Measurements from ENCODE around the gene STK16.

STK16 gene

GRCh38 chr2:219251656-219252055 lies 6.4 kb downstream of the STK16 start:
- Histone ChIP-seq H3K79me2 (ENCODE audit: low read length) (peaks cover 26% of the 10 kb centered on the region), H3K9ac (ENCODE audit: low read length) (no peak overlapping the region), H3K4me2 (ENCODE audit: low read length) (peak overlapping the region; percentile 77; the same call in 1 of the 2 replicates), H3K9me3 (ENCODE audit: insufficient read depth, low read length) (no peaks in the 10 kb centered on the region), H3K27ac (ENCODE audit: low read length) (no peak overlapping the region), H2AFZ (ENCODE audit: low read depth, low read length) (no peak overlapping the region), H3K4me1 (ENCODE audit: low read length) (peaks cover 40% of the 10 kb centered on the region), H4K20me1 (ENCODE audit: insufficient read depth, low read length) (no peaks in the 10 kb centered on the region), H3K4me3 (ENCODE audit: low read length) (no peak overlapping the region), H3K27me3 (ENCODE audit: low read depth, low read length) (no peaks in the 10 kb centered on the region; the same call in 1 of the 2 replicates), H3K36me3 (replicated peaks; ENCODE audit: low read depth, low read length) (peaks cover 18% of the 10 kb centered on the region)
- no peak for TF ChIP-seq EZH2phosphoT487 (IDR thresholded peaks at IDR 0.05; ENCODE audit: low read depth)
- TF ChIP-seq, protein P1, sequence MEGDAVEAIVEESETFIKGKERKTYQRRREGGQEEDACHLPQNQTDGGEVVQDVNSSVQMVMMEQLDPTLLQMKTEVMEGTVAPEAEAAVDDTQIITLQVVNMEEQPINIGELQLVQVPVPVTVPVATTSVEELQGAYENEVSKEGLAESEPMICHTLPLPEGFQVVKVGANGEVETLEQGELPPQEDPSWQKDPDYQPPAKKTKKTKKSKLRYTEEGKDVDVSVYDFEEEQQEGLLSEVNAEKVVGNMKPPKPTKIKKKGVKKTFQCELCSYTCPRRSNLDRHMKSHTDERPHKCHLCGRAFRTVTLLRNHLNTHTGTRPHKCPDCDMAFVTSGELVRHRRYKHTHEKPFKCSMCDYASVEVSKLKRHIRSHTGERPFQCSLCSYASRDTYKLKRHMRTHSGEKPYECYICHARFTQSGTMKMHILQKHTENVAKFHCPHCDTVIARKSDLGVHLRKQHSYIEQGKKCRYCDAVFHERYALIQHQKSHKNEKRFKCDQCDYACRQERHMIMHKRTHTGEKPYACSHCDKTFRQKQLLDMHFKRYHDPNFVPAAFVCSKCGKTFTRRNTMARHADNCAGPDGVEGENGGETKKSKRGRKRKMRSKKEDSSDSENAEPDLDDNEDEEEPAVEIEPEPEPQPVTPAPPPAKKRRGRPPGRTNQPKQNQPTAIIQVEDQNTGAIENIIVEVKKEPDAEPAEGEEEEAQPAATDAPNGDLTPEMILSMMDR (IDR thresholded peaks at IDR 0.05; ENCODE audit: low read depth, low read length), result no peak

DNA sequence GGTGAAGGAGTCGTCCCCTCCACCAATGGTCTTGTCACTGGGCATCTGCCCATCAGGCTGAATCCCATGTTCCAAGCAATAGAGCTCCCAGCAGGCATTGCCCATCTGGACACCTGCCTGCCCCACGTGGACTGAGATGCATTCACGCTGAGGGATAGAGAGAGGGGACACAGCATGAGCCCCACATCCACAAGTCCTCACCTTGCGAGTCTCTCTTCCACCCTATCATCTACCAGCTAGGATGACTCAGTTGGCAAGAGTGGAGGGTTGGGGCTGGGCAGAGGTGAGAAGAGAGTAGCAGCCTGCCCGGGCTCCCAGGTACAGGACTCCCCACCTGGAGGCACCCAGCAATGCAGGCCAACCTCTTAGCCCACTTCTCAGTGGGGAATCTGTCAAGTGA lies 6.8 kb downstream of the STK16 start:
- Histone ChIP-seq H3K36me3 (replicated peaks; ENCODE audit: low read depth, low read length) (peaks cover 18% of the 10 kb centered on the region), H3K9me3 (ENCODE audit: insufficient read depth, low read length) (no peaks in the 10 kb centered on the region), H3K9ac (ENCODE audit: low read length) (peak overlapping the region; percentile 94), H3K4me3 (ENCODE audit: low read length) (peak overlapping the region; percentile 96), H3K4me1 (ENCODE audit: low read length) (peaks cover 40% of the 10 kb centered on the region), H4K20me1 (ENCODE audit: insufficient read depth, low read length) (no peaks in the 10 kb centered on the region), H2AFZ (ENCODE audit: low read depth, low read length) (no peak overlapping the region), H3K27ac (ENCODE audit: low read length) (no peak overlapping the region), H3K27me3 (ENCODE audit: low read depth, low read length) (no peaks in the 10 kb centered on the region; the same call in 1 of the 2 replicates), H3K4me2 (ENCODE audit: low read length) (peak overlapping the region; percentile 77), H3K79me2 (ENCODE audit: low read length) (peaks cover 26% of the 10 kb centered on the region)
- TF ChIP-seq, protein P1 (IDR thresholded peaks at IDR 0.05; ENCODE audit: low read depth, low read length), result no peak
- TF ChIP-seq EZH2phosphoT487 (IDR thresholded peaks at IDR 0.05; ENCODE audit: low read depth), result no peak

DNA sequence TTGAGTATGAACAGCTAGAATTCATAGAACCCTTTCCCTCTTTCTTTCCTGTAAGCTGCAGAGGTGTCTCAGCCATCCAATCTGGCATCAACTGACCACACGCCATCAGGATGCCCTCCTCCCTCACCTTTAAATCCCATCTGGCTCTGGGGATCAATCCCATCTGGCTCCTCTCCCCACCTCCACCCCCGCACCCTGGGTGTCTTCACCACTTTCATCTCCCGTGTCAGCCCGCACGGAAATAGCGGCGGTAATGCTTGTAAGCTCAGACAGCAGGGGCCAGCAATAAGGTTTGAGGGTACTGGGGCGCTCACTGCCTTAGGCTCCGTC lies 7.3 kb downstream of the STK16 start:
- Histone ChIP-seq H3K79me2 (ENCODE audit: low read length) (peaks cover 26% of the 10 kb centered on the region), H3K9ac (ENCODE audit: low read length) (peak overlapping the region; percentile 94), H3K27me3 (ENCODE audit: low read depth, low read length) (no peaks in the 10 kb centered on the region; the same call in 1 of the 2 replicates), H4K20me1 (ENCODE audit: insufficient read depth, low read length) (no peaks in the 10 kb centered on the region), H3K4me1 (ENCODE audit: low read length) (peaks cover 39% of the 10 kb centered on the region), H3K36me3 (replicated peaks; ENCODE audit: low read depth, low read length) (peaks cover 18% of the 10 kb centered on the region), H2AFZ (ENCODE audit: low read depth, low read length) (no peak overlapping the region; the same call in 1 of the 2 replicates), H3K9me3 (ENCODE audit: insufficient read depth, low read length) (no peaks in the 10 kb centered on the region), H3K4me3 (ENCODE audit: low read length) (peak overlapping the region; percentile 96), H3K4me2 (ENCODE audit: low read length) (peak overlapping the region; percentile 77), H3K27ac (ENCODE audit: low read length) (peak overlapping the region; percentile 46)
- no peak for TF ChIP-seq EZH2phosphoT487 (IDR thresholded peaks at IDR 0.05; ENCODE audit: low read depth)
- TF ChIP-seq, protein P1 (IDR thresholded peaks at IDR 0.05; ENCODE audit: low read depth, low read length), result no peak

DNA sequence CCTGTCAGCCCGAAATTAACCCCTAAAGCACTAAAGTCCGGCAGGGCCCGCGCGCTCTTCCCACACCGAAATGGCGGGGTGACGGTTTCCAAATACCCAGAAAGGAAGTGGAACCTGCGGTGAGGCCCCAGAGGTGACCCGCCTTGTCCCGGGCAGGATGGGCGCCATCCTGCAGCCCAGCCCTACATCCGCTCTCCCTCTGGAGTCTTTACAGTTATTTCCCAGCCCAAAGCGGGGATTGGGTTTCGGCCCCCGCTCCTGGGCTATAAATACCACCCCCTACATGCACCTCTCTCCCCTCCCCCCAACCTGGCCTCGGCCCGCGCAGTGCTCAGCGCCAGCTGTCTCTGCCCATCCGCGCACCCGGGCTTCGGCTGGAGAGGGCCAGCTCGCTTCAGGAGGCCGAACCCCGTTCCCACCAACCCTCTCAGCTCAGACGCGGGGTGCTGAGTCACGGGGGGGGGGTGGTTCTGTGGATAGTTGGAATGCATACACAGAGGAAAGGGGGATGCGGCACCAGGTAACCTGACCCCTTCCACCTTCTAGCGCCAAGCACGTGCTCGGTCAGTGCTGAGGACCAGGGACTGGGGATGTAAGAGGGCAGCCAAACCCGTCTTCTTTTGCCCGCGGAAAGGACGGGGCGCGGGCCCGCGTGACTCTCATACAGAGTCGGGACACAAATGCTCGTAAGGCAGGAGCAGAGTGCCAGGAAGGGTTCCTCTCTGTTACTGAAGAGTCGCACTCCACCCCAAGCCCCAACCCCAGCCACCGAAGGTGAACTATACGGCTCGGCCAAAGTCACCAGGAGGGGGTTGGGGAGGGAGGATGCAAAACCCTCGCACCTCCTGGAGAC lies 7.8 kb downstream of the STK16 start, which contains the start of gene TUBA4B:
TSS of gene TUBA4B (plus strand) at position 344 of the 853 bp plus-strand sequence. CDS start at position 509, 165 bp downstream.
- Histone ChIP-seq H4K20me1 (ENCODE audit: insufficient read depth, low read length) (no peaks in the 10 kb centered on the region), H3K4me1 (ENCODE audit: low read length) (peaks cover 35% of the 10 kb centered on the region)

More for the DNA sequence above, 7.8 kb downstream of the STK16 start, which contains the start of gene TUBA4B:
- Histone ChIP-seq H3K9ac (ENCODE audit: low read length) (peak within 1 kb of the TSS; percentile 94), H2AFZ (ENCODE audit: low read depth, low read length) (peak within 1 kb of the TSS; percentile 70; the same call in 1 of the 2 replicates), H3K27me3 (ENCODE audit: low read depth, low read length) (no peaks in the 10 kb centered on the region; the same call in 1 of the 2 replicates), H3K9me3 (ENCODE audit: insufficient read depth, low read length) (no peaks in the 10 kb centered on the region), H3K79me2 (ENCODE audit: low read length) (peaks cover 26% of the 10 kb centered on the region), H3K4me2 (ENCODE audit: low read length) (peak within 1 kb of the TSS; percentile 77), H3K4me3 (ENCODE audit: low read length) (peak within 1 kb of the TSS; percentile 96), H3K36me3 (replicated peaks; ENCODE audit: low read depth, low read length) (peaks cover 18% of the 10 kb centered on the region), H3K27ac (ENCODE audit: low read length) (peak within 1 kb of the TSS; percentile 46)
- TF ChIP-seq EZH2phosphoT487 (IDR thresholded peaks at IDR 0.05; ENCODE audit: low read depth), result no peak
- TF ChIP-seq, protein P1 (IDR thresholded peaks at IDR 0.05; ENCODE audit: low read depth, low read length), result no peak
